OCI-LY7 (cell line): Measurements from ENCODE around the gene ANXA4. TPM values are rescaled to one million over a fixed set of nuclear protein-coding genes. Genes with fewer than 3 reads are reported as not detected.

Experiments
- BruUV-seq: library from RNA; stranded (reverse); fragments of 400-500 nt; replicated peaks from 2 replicates; lab custom pipeline; 2021; lab: Mats Ljungman, UMichigan
- CTCF ChIA-PET: fragments of 300-600 bp; sonication (Branson Sonifier 250); formaldehyde crosslinking; loops from one replicate; lab custom pipeline; 2022; ENCODE audit warnings: antibody characterized with exemption; ENCODE audit not compliant: unreplicated experiment; lab: Charles Lee
- POLR2A ChIA-PET: fragments of 300-600 bp; sonication (Branson Sonifier 250); formaldehyde crosslinking; loops from one replicate; lab custom pipeline; 2022; ENCODE audit warnings: antibody characterized with exemption; lab: Charles Lee
- DNase-seq: peaks from one replicate; pipeline ENCODE4 v3.0.0-alpha.2; 2015; ENCODE audit warnings: low spot score
- H2AFZ ChIP-seq: fragments of 200-600 bp; sonication (generic), shearing (Covaris generic); 2 replicates; pipeline ENCODE4 v1.6.1; 2014; ENCODE audit warnings: mild to moderate bottlenecking, antibody characterized with exemption, low read length, moderate library complexity
- H3K27ac ChIP-seq: fragments of 200-600 bp; sonication (generic); 2 replicates; pipeline ENCODE4 v1.5.1; 2014; ENCODE audit warnings: mixed run types, low read depth, mild to moderate bottlenecking, moderate library complexity, low read length, inconsistent platforms; ENCODE audit not compliant: poor library complexity, severe bottlenecking
- H3K36me3 ChIP-seq: fragments of 200-600 bp; sonication (generic); 2 replicates; pipeline ENCODE4 v1.6.1; 2014; ENCODE audit warnings: mild to moderate bottlenecking, antibody characterized with exemption, low read length, moderate library complexity, mixed read lengths; ENCODE audit not compliant: insufficient read depth
- H3K4me1 ChIP-seq: fragments of 200-600 bp; sonication (generic); 2 replicates; pipeline ENCODE4 v1.5.1; 2014; ENCODE audit warnings: mild to moderate bottlenecking, low read length; ENCODE audit not compliant: insufficient read depth, poor library complexity, severe bottlenecking
- H3K4me2 ChIP-seq: fragments of 200-600 bp; sonication (generic); 2 replicates; pipeline ENCODE4 v1.6.1; 2014; ENCODE audit warnings: mild to moderate bottlenecking, low read length
- H3K4me3 ChIP-seq: fragments of 200-600 bp; sonication (generic); 2 replicates; pipeline ENCODE4 v1.5.1; 2014; ENCODE audit warnings: mild to moderate bottlenecking, low read depth, low read length; ENCODE audit not compliant: poor library complexity, severe bottlenecking
- H3K79me2 ChIP-seq: fragments of 200-600 bp; sonication (generic); 2 replicates; pipeline ENCODE4 v1.6.1; 2016; ENCODE audit warnings: low read depth, mild to moderate bottlenecking, low read length, moderate library complexity, mixed read lengths; ENCODE audit not compliant: insufficient read depth
- H3K9me2 ChIP-seq: fragments of 200-600 bp; sonication (generic); 2 replicates; pipeline ENCODE4 v1.6.1; 2016; ENCODE audit warnings: mild to moderate bottlenecking, low read length, mixed read lengths; ENCODE audit not compliant: insufficient read depth
- H3K9me3 ChIP-seq: fragments of 200-600 bp; sonication (generic); 2 replicates; pipeline ENCODE4 v1.6.1; 2014; ENCODE audit warnings: mild to moderate bottlenecking, mixed run types, low read length, mixed read lengths
- H4K20me1 ChIP-seq: fragments of 200-600 bp; sonication (generic); 2 replicates; pipeline ENCODE4 v1.6.1; 2014; ENCODE audit warnings: mild to moderate bottlenecking, antibody characterized with exemption, low read length, moderate library complexity, mixed read lengths; ENCODE audit not compliant: insufficient read depth
- EZH2phosphoT487 ChIP-seq: fragments of 200-600 bp; sonication (generic); IDR thresholded peaks from 2 replicates; pipeline ENCODE4 v1.6.1; 2018; ENCODE audit warnings: low read depth, borderline replicate concordance, mild to moderate bottlenecking, mixed run types, antibody characterized with exemption, low read length, moderate library complexity, mixed read lengths
- intact Hi-C: fragments of 100-400 bp; cut with micrococcal nuclease; formaldehyde crosslinking; loops from one replicate; pipeline ENCODE4 v1.10.0; 2022; ENCODE audit not compliant: unreplicated experiment
- total RNA-seq, 2 experiments: library from RNA; depleted of rRNA in 1 of 2; stranded (reverse); fragments of >200 nt in 1 of 2; shearing (Covaris generic) in 1 of 2; gene quantifications; 2 replicates each; pipeline ENCODE4 v1.2.3, GENCODE V29; 2014 to 2022
- TF ChIP-seq, protein P1 (sequence below): fragments of 200-600 bp; sonication (generic); conservative IDR thresholded peaks from 2 replicates; pipeline ENCODE4 v1.5.1; 2014; ENCODE audit warnings: mild to moderate bottlenecking, antibody characterized with exemption, low read length, moderate library complexity, mixed read lengths

ANXA4 gene
- total RNA-seq, 2 experiments from 2014 or later: 0.38 to 3.5 TPM

GRCh38 chr2:69828938-69829255 is 87.0 kb downstream of the ANXA4 start:
- DNase-seq: no peak
- Histone ChIP-seq H3K4me2 (peak overlapping the region; percentile 90), H2AFZ (peak overlapping the region; percentile 99), H3K36me3 (peaks cover 27% of the 10 kb centered on the region), H3K4me3 (peak overlapping the region; percentile 94), H3K27ac (peak overlapping the region; percentile 65), H3K79me2 (peaks cover 40% of the 10 kb centered on the region), H3K9me3 (no peaks in the 10 kb centered on the region), H4K20me1 (peaks cover 8% of the 10 kb centered on the region), H3K4me1 (peaks cover 27% of the 10 kb centered on the region), H3K9me2 (no peaks in the 10 kb centered on the region)
- TSS peak; percentile 86 for BruUV-seq
- CTCF ChIA-PET: no interaction called here
- TF ChIP-seq, protein P1, sequence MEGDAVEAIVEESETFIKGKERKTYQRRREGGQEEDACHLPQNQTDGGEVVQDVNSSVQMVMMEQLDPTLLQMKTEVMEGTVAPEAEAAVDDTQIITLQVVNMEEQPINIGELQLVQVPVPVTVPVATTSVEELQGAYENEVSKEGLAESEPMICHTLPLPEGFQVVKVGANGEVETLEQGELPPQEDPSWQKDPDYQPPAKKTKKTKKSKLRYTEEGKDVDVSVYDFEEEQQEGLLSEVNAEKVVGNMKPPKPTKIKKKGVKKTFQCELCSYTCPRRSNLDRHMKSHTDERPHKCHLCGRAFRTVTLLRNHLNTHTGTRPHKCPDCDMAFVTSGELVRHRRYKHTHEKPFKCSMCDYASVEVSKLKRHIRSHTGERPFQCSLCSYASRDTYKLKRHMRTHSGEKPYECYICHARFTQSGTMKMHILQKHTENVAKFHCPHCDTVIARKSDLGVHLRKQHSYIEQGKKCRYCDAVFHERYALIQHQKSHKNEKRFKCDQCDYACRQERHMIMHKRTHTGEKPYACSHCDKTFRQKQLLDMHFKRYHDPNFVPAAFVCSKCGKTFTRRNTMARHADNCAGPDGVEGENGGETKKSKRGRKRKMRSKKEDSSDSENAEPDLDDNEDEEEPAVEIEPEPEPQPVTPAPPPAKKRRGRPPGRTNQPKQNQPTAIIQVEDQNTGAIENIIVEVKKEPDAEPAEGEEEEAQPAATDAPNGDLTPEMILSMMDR: no peak
- TF ChIP-seq EZH2phosphoT487: no peak
- intact Hi-C loops: loop anchor here (10.0 kb wide), 1 partner anchor 184 kb away; the partner anchor contains the start of gene AAK1
- POLR2A ChIA-PET: interaction anchor here (0.8 to 2.3 kb wide), 10 partner anchors 10 to 465 kb away, joined by 3 to 8 read pairs (median 4); partner anchors contain the start of gene SNRPG

- TF ChIP-seq EZH2phosphoT487: no peak
- TF ChIP-seq, protein P1: no peak
- CTCF ChIA-PET: interaction anchor here (0.6 kb wide), 1 partner anchor 104 kb away, joined by 3 read pairs; no protein-coding TSS in a partner anchor
- Histone ChIP-seq H4K20me1 (peaks cover 8% of the 10 kb centered on the region), H3K36me3 (peaks cover 32% of the 10 kb centered on the region), H3K4me1 (peaks cover 27% of the 10 kb centered on the region), H3K27ac (peak within 1 kb of the TSS; percentile 65), H3K9me2 (no peaks in the 10 kb centered on the region), H3K4me2 (peak within 1 kb of the TSS; percentile 90), H3K4me3 (peak within 1 kb of the TSS; percentile 94), H3K79me2 (peaks cover 45% of the 10 kb centered on the region), H3K9me3 (no peaks in the 10 kb centered on the region), H2AFZ (peak within 1 kb of the TSS; percentile 99)
- no TSS peak for BruUV-seq
- DNase-seq: peak; percentile 98
- POLR2A ChIA-PET: interaction anchor here (0.8 to 2.3 kb wide), 10 partner anchors 10 to 464 kb away, joined by 3 to 8 read pairs (median 4); partner anchors contain the start of gene SNRPG
- intact Hi-C loops: loop anchor here (5.0 to 10.0 kb wide), 2 partner anchors 185 to 258 kb away; partner anchors contain the start of genes AAK1 and PCBP1
These were observed 87.5 kb downstream of the ANXA4 start, which contains the start of gene GMCL1 for GRCh38 chr2:69829256-69830044. GMCL1 (plus strand) TSS chr2:69829660; CDS start chr2:69829893, 233 bp downstream.
